Neural progenitor cell (in vitro differentiated cells): ENCODE data around the gene PRKAB1. TPM values are rescaled to one million over a fixed set of nuclear protein-coding genes. Genes with fewer than 3 reads are reported as not detected.

Experiments
- DNase-seq: peaks from one replicate; pipeline ENCODE4 v3.0.0-alpha.2; 2016; ENCODE audit warnings: low spot score
- H2AFZ ChIP-seq: fragments of 200-600 bp; sonication (generic); replicated peaks from 2 replicates; pipeline ENCODE4 v1.6.1; 2016; ENCODE audit warnings: antibody characterized with exemption
- H3F3A ChIP-seq: fragments of 200-600 bp; sonication (generic); 2 replicates; pipeline ENCODE4 v1.6.1; 2016; ENCODE audit warnings: antibody characterized with exemption, low read depth
- H3K27ac ChIP-seq: fragments of 200-600 bp; sonication (generic); 2 replicates; pipeline ENCODE4 v1.5.1; 2016; ENCODE audit warnings: mild to moderate bottlenecking
- H3K27me3 ChIP-seq: fragments of 200-600 bp; sonication (generic); 2 replicates; pipeline ENCODE4 v1.6.1; 2016; ENCODE audit warnings: mild to moderate bottlenecking, moderate library complexity
- H3K36me3 ChIP-seq: fragments of 200-600 bp; sonication (generic); 2 replicates; pipeline ENCODE4 v1.5.1; 2016
- H3K4me1 ChIP-seq: fragments of 200-600 bp; sonication (generic); 2 replicates; pipeline ENCODE4 v1.6.1; 2016; ENCODE audit warnings: mixed run types
- H3K4me2 ChIP-seq: fragments of 200-600 bp; sonication (generic); 2 replicates; pipeline ENCODE4 v1.6.1; 2016
- H3K4me3 ChIP-seq: fragments of 200-600 bp; sonication (generic); 2 replicates; pipeline ENCODE4 v1.5.1; 2016
- H3K79me2 ChIP-seq: fragments of 200-600 bp; sonication (generic); 2 replicates; pipeline ENCODE4 v1.6.1; 2016; ENCODE audit warnings: low read depth
- H3K9ac ChIP-seq: fragments of 200-600 bp; sonication (generic); 2 replicates; pipeline ENCODE4 v1.6.1; 2016
- H3K9me3 ChIP-seq: fragments of 200-600 bp; sonication (generic); 2 replicates; pipeline ENCODE4 v1.5.1; 2016; ENCODE audit warnings: low read depth
- H4K20me1 ChIP-seq: fragments of 200-600 bp; sonication (generic); 2 replicates; pipeline ENCODE4 v1.6.1; 2016; ENCODE audit warnings: low read depth
- H3K27ac Mint-ChIP-seq: 3 replicates; pipeline ENCODE4 v1.8.0; 2021; ENCODE audit warnings: mixed read lengths
- H3K27me3 Mint-ChIP-seq: 2 replicates; pipeline ENCODE4 v1.8.0; 2022; ENCODE audit warnings: low read depth, mild to moderate bottlenecking, inconsistent platforms, moderate library complexity, mixed read lengths; ENCODE audit not compliant: insufficient read depth
- H3K36me3 Mint-ChIP-seq: 3 replicates; pipeline ENCODE4 v1.8.0; 2021; ENCODE audit warnings: mixed read lengths
- H3K4me1 Mint-ChIP-seq: 3 replicates; pipeline ENCODE4 v1.8.0; 2021; ENCODE audit warnings: mixed read lengths
- H3K4me3 Mint-ChIP-seq: 3 replicates; pipeline ENCODE4 v1.8.0; 2021; ENCODE audit warnings: mild to moderate bottlenecking, moderate library complexity, mixed read lengths
- H3K9me3 Mint-ChIP-seq: 3 replicates; pipeline ENCODE4 v1.8.0; 2020; ENCODE audit warnings: mixed read lengths
- EZH2 ChIP-seq: fragments of 200-600 bp; sonication (generic); IDR thresholded peaks from 2 replicates; pipeline ENCODE4 v1.6.1; 2017; ENCODE audit warnings: antibody characterized with exemption, mild to moderate bottlenecking, moderate library complexity
- EZH2phosphoT487 ChIP-seq: fragments of 200-600 bp; sonication (generic); IDR thresholded peaks from 2 replicates; pipeline ENCODE4 v1.6.1; 2017; ENCODE audit warnings: antibody characterized with exemption
- total RNA-seq: library from RNA; depleted of rRNA; stranded (reverse); fragments of >200 nt; gene quantifications from 2 replicates; pipeline ENCODE4 v1.2.3, GENCODE V29; 2015; ENCODE audit warnings: low replicate concordance
- TF ChIP-seq, protein P1 (sequence below): fragments of 200-600 bp; sonication (generic); IDR thresholded peaks from 2 replicates; pipeline ENCODE4 v1.5.1; 2017; ENCODE audit warnings: antibody characterized with exemption, mild to moderate bottlenecking

PRKAB1 gene
- total RNA-seq, 1 donor from 2014 or later = 24.5 TPM

DNA sequence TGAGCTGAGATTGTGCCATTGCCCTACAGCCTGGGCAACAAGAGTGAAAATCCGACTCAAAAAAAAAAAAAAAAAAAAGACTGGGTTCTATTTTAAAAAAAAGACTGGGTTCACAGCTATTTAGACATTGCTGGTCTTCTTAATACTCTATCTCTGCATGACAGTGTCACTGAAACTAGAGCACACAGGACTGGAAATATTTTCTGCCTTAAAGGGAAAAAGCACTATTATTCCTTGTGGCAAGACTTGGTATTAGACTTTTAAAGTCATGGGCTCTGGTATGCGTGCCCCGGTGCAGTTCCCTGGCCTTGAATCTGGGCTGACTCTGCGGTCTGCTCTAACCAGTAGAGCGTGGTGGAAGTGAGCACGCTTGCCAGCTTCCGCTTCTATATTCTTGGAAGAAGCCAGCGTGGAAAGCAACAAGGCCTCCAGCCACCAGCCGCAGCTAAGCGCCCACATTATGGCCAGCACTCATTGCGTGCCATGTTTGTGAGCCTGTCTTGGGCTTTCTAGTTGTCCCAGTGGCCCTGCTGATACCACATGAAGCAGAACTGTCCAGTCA is 31.3 kb downstream of the PRKAB1 start:
- no peak overlapping the region for H3K27ac ChIP-seq

DNA sequence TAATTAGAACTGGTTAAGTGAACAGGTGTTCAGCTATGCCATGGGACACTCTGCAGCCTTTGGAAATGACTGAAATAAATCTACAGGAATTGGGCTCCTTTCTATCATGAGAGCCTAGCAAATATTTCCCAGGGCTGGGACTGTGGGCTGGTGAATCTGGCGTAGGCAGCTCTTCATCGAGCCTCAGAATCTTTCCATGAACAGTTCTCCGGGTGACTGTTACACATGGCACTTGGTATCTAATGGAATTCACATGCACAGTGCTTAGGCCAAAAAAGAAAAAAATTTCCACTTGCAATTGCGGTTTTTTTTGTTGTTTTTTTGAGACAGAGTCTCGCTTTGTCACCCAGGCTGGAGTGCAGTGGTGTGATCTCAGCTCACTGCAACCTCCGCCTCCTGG is 32.1 kb downstream of the PRKAB1 start:
- no peaks in the 10 kb centered on the region for H3K9me3 Mint-ChIP-seq
- no peak for DNase-seq
- Histone ChIP-seq H3K9me3 (no peaks in the 10 kb centered on the region), H3K27ac (no peak overlapping the region), H3K4me2 (no peak overlapping the region), H3K79me2 (no peaks in the 10 kb centered on the region), H4K20me1 (no peaks in the 10 kb centered on the region), H3K4me1 (no peaks in the 10 kb centered on the region), H3K36me3 (no peaks in the 10 kb centered on the region), H3K9ac (no peak overlapping the region), H2AFZ (no peak overlapping the region), H3F3A (no peaks in the 10 kb centered on the region), H3K4me3 (no peak overlapping the region), H3K27me3 (no peaks in the 10 kb centered on the region)
- TF ChIP-seq, protein P1, sequence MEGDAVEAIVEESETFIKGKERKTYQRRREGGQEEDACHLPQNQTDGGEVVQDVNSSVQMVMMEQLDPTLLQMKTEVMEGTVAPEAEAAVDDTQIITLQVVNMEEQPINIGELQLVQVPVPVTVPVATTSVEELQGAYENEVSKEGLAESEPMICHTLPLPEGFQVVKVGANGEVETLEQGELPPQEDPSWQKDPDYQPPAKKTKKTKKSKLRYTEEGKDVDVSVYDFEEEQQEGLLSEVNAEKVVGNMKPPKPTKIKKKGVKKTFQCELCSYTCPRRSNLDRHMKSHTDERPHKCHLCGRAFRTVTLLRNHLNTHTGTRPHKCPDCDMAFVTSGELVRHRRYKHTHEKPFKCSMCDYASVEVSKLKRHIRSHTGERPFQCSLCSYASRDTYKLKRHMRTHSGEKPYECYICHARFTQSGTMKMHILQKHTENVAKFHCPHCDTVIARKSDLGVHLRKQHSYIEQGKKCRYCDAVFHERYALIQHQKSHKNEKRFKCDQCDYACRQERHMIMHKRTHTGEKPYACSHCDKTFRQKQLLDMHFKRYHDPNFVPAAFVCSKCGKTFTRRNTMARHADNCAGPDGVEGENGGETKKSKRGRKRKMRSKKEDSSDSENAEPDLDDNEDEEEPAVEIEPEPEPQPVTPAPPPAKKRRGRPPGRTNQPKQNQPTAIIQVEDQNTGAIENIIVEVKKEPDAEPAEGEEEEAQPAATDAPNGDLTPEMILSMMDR = no peak
- TF ChIP-seq EZH2phosphoT487 = no peak
- H3K4me1 Mint-ChIP-seq = peaks cover 6% of the 10 kb centered on the region
- peaks cover 18% of the 10 kb centered on the region for H3K36me3 Mint-ChIP-seq
- H3K27ac Mint-ChIP-seq = no peak overlapping the region
- H3K27me3 Mint-ChIP-seq = peaks cover 2% of the 10 kb centered on the region
- H3K4me3 Mint-ChIP-seq = no peak overlapping the region

More for the DNA sequence above, 31.3 kb downstream of the PRKAB1 start:
- no peaks in the 10 kb centered on the region for H3K27me3 ChIP-seq
- H3K4me2 ChIP-seq = no peak overlapping the region
- peaks cover 2% of the 10 kb centered on the region for H3K27me3 Mint-ChIP-seq
- H2AFZ ChIP-seq = no peak overlapping the region
- no peak for DNase-seq
- no peak overlapping the region for H3K27ac Mint-ChIP-seq
- H3K9me3 ChIP-seq = no peaks in the 10 kb centered on the region
- no peaks in the 10 kb centered on the region for H3K9me3 Mint-ChIP-seq
- no peaks in the 10 kb centered on the region for H3K4me1 ChIP-seq
- H3K36me3 ChIP-seq = no peaks in the 10 kb centered on the region
- H3K36me3 Mint-ChIP-seq = peaks cover 17% of the 10 kb centered on the region
- no peak overlapping the region for H3K9ac ChIP-seq
- no peak overlapping the region for H3K4me3 Mint-ChIP-seq
- H3F3A ChIP-seq = no peaks in the 10 kb centered on the region
- peaks cover 6% of the 10 kb centered on the region for H3K4me1 Mint-ChIP-seq
- TF ChIP-seq EZH2phosphoT487 (no peak), EZH2 (no peak)
- TF ChIP-seq, protein P1 = no peak
- no peak overlapping the region for H3K4me3 ChIP-seq
- no peaks in the 10 kb centered on the region for H3K79me2 ChIP-seq
- H4K20me1 ChIP-seq = no peaks in the 10 kb centered on the region

DNA sequence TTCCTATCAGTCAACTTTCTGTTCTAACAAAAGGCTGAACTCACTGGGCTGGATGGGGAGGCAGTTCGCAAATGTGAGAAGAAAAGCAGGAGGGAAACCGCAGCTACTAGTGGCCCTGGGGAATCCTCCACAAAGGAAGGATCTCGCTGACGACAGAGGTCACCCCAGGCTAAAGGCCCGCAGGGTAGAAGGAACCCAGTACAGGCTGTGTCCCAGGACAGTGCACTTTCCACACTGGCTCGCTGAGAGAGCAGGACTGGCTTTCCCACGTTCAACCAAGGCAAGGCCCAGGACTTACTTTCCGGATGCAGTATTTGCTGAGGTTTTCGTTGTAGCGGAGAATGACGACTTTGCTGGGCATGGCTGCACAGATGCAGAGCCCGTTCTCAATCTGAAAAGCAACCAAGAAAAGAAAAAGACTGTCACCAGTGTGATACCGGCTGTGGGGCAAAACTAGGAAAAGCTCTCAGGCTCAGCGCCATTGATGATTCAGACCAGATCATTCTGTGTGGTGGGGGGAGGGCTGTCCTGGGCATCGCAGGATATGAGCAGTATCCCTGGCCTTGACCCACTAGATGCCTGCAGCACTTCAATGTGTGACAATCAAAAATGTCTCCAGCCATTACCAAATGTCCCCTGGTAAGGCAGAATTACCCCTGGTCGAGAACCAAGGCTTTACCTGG is 36.3 kb downstream of the PRKAB1 start:
- no peaks in the 10 kb centered on the region for H4K20me1 ChIP-seq
- Mint-ChIP-seq H3K36me3 (peaks cover 21% of the 10 kb centered on the region), H3K9me3 (no peaks in the 10 kb centered on the region), H3K27me3 (peaks cover 4% of the 10 kb centered on the region), H3K4me1 (no peaks in the 10 kb centered on the region), H3K27ac (no peak overlapping the region), H3K4me3 (no peak overlapping the region)
- H3F3A ChIP-seq = no peaks in the 10 kb centered on the region
- H3K4me1 ChIP-seq = no peaks in the 10 kb centered on the region
- no peak for TF ChIP-seq EZH2phosphoT487
- TF ChIP-seq EZH2 = no peak
- TF ChIP-seq, protein P1 = no peak
- H3K4me2 ChIP-seq = no peak overlapping the region
- H3K27ac ChIP-seq = no peak overlapping the region
- H3K79me2 ChIP-seq = no peaks in the 10 kb centered on the region
- H3K4me3 ChIP-seq = no peak overlapping the region
- no peak overlapping the region for H3K9ac ChIP-seq
- H2AFZ ChIP-seq = no peak overlapping the region
- no peak for DNase-seq
- peaks cover 13% of the 10 kb centered on the region for H3K36me3 ChIP-seq
- H3K9me3 ChIP-seq = no peaks in the 10 kb centered on the region
- H3K27me3 ChIP-seq = no peaks in the 10 kb centered on the region
